HG03103 (cell line): ENCODE results near the gene MED9.

Experiments
- ATAC-seq: cut with Tn5 transposase; IDR thresholded peaks from one replicate; pipeline ENCODE4 v1.9.1; 2021; ENCODE audit warnings: low read depth; ENCODE audit not compliant: unreplicated experiment

MED9 gene

DNA sequence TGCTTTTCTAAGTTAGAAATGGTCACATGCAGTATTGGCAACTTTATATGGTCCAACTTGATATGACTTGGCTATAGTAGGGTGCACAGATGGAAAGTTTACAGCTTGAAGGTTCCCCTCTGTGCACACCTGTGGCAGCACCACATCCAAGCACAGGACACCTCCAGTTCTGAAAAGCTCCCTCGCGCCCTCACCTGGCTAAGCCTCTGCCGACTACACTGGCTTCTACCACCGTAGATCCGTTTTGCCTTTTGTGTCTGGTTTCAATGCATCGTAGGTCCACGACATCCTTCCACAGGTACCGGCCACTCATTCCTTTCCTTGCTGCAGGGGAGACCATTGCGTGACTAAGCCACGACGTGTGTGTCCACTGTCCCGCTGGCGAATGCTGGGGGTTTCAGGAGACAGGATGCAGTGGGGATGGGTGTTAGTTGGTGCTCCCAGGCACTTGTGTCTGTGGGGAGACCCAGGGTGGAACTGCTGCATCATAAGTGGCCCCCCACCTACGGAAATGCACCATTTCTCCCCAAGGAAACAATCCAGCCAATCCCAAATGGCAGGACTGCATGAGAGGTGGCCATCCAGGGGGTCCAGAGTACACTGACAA, 24.3 kb downstream of the MED9 start:
- no peak for ATAC-seq

DNA sequence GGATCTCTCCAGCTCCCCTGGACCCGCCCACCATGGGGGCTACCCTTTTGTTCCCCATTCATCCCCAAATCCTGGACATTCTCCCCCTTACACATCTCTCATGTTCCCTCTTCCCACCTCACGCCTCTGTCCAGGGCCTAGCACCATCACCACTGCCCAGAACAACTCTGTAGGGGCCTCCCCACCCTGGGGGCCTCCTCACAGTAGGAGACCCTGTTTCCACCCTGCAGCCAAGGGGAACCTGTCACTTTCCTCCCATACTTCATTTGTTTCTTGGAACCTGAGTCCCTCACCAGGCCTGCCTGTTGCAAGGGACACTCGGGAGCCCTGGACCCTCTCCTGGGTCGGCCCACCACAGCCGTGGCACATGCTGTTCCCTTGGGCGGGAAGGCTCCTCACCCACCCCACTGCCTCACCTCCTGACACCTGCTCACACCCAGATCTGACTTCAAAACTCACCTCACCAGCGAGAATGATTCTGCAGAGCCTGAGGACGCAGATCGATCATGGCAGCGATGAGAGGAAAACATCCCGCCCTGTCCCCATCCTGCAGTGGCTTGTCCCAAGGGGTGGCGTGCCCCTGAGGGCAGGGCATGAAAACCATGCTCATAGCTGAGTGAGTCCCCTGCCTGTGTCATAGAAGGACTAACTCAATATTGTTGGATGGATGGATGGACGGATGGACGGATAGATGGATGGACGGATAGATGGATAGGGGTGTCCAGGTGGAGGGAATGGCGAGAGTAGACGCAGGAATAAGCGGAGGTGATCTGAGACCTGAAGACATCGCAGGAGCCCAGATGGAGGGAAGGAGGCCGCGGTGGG, 26.2 kb downstream of the MED9 start:
- no peak for ATAC-seq

DNA sequence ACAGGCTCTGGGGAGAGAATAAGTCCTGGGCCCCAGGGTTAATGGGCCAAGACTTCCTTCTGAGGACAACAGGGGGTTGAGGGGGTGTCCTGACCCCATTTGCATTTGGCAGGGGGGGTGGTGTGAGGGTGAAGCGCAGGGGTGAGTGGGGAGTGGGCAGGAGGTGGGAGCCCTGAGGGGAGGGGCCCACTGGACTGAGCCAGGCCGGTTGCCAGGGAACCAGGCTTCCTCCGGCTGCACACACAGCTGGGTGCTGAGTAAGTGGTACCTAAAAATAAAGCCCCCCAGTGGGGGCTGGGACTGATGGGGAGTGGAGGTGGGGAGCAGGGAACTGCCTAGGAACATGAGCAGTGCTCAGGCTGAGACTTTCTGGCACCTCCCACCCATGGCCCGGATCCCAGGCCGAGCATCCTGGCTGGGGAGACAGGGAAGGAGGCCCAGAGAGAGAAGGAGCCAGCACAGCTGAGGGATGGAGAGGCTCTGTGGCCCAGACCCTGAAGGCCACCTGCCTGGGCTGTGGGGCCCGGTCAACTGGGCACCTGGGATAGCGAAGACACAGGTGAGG, 26.8 kb downstream of the MED9 start:
- no peak for ATAC-seq

DNA sequence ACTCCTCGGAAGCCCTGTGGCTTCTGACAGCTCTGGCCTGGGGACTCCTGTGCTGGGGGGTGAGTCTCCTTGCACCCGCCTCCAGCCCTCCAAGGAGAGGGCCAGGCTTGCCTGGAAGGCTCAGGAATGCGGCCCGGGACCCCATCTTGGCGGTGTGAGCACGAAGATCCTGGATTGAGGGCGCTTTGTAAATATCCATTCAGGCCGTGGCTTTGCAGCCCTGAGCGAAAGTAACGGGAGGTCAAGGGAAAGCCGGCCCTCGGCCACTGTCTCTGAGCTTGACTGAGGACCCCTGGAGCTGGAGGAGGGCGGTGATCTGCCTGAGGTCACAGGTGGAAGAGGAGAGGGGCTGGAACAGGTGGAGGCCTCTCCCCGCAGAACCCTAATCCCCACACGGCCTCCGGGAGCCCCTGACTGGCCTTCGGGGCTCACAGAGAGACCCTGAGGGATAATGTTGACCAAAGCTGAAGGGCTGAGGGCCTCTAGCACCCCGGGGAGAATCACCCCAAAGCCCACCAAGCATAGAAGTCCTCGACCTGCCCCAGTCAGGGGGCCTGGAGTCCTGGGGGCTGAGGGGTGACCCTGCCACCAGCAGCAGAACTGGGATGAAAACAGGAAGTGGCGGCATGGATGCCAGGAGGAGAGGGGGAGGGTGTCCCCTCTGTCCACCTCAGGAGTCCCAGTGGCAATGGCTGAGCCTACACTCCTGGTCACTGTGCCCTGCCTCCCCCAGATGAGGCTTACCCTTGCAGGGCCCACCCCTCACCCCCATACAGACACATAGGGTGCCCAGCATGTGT, 27.7 kb downstream of the MED9 start:
- no peak for ATAC-seq

DNA sequence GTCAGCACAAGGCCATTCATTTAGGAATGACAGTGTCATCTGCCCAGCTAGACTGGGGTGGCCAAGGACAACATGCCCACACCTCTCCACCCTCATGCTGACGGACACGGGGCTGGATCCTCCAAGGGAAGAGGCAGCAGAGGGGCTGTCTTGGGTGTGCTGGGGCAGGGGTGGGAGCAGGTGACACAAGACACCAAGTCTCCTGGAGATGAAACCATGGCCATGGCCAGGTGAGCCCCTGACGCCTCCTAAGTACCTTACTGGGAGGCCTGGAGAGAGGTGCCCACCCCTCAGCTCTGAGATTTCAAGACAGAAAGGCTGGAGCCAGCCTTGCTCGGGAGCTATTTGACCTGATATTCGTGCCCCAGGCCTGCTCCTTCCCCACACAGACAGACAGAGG, 28.4 kb downstream of the MED9 start:
- no peak for ATAC-seq

DNA sequence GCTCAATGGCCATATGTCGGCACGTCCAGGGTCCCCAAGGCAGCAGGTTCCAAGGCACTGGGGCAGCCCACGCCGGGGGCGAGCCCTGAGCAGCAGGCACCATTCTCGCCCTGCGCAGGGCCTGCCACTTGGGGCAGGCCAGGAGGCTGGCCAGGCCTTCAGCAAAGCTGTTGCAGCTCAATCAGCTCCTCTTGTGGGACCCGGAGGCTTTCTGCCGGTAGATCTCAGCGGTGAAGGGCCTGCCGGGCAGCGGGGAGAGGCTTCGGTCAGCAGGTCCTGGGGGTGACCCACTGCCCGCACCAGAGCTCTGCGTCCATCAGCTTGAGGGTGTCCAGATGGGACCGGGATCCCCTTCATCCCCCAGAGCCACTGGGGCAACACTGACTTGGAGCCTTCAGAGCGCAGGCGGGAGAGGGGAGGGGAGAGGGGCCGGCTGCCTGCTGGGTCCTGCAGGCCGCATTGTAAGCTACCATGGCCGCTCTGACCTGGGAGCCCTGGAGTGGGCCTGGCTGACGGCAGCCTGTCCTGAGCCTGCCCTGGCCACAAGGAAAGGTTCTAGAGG, 28.9 kb downstream of the MED9 start:
- ATAC-seq = no peak

DNA sequence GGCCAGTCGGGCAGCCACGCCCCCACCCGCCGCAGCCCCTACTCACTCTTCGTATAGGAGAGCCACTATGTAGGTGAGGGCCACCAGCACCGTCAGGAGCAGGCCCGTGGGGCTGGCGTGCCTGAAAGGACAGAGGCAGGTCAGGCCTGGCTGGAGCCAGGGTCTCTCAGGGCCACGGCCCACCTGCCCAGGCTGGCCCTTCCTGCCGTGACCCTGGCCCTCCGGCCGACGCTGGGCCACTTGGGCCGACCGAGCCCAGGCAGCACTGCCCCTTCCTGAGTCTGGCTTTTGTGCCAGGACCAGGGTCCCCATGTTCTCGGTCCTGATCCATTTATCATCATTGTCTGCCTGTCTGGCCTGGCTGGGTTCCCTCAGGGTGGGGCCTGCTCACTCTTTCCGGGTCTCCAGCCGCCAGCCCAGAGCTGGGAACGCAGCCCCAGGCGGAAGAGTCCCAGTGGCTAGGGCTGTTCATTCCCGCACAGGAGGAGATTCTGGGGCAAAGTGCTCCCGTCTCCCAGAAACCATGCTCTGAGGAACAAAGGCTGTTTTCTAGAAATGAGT, 29.5 kb downstream of the MED9 start:
- ATAC-seq = no peak

DNA sequence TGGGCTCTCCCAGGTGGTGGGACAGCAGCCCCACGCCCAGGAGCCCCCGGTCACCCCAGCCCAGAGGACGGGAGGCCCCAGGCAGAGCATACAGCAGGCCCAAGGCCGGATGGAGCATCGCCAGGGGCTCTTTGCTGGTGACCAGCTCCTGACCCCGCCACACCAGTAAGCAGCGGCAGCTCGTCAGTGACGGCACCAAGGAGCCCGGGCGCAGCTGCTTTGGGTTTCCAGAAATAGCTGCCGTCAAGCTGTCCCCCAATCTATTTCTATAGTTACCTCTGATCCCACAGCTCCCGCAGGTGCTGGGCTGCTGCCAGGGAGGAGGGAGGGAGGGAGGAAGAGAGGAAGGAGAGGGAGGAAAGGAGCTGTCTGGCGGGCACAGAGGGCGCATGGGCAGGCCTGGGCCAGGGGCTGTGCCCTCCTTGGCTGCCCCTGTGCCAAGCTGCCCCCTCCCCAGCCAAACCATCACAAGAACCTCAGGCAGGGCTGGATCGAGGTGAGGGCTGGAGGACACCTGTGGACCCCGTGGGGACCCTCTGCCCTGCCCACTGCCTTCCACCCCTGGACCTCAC, 30.2 kb downstream of the MED9 start:
- no peak for ATAC-seq

DNA sequence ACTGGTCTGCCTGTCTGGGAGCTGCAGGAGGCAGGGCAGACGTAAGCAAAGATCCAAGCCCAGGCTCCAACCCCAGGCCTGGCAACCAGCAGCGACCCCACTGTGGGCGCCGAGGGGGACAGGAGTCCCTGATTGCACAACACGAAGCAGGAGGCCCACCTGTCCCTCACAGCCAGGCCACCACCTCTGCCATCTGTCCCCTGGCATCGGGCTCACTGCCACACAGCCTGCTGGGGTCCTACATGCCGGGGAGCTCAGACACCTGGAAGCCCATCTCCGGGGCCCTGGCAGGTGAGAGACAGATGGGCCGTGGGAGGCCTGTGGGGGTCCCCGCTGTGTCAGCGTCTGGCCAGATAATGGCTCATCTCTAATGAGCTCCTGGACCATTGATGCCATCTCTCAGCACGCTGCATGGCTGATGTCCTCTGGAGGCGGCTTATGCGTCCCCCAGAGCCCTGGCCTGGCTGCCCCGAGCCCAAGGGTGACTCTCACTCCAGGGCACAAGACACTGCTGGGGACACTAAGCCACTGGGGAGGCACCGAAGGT, 30.7 kb downstream of the MED9 start:
- no peak for ATAC-seq

DNA sequence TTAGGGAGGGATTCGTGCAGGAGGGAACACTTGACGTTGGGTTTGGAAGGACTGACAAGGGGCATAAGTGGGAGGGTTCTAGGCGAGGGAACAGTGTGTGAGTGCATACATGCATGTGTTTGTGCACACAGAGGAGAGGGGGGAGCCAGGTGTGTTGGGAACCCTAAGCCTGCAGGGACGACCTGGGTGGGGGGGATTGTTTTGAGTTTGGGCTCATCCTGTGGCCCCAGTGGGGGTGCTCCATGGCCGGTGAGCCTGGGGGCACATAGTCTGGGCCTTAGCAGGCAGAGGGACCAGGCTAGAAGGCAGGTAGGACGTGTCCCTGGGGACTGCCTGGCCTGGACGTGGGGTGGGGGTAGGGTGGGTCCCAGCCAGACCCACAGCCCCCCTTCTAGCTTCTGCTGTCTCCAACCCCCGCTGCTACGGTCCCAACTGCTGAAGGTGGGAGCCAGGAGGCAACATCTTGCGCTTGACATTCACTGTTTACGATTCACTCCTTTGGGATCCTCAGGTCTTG, 31.3 kb downstream of the MED9 start:
- ATAC-seq = no peak

DNA sequence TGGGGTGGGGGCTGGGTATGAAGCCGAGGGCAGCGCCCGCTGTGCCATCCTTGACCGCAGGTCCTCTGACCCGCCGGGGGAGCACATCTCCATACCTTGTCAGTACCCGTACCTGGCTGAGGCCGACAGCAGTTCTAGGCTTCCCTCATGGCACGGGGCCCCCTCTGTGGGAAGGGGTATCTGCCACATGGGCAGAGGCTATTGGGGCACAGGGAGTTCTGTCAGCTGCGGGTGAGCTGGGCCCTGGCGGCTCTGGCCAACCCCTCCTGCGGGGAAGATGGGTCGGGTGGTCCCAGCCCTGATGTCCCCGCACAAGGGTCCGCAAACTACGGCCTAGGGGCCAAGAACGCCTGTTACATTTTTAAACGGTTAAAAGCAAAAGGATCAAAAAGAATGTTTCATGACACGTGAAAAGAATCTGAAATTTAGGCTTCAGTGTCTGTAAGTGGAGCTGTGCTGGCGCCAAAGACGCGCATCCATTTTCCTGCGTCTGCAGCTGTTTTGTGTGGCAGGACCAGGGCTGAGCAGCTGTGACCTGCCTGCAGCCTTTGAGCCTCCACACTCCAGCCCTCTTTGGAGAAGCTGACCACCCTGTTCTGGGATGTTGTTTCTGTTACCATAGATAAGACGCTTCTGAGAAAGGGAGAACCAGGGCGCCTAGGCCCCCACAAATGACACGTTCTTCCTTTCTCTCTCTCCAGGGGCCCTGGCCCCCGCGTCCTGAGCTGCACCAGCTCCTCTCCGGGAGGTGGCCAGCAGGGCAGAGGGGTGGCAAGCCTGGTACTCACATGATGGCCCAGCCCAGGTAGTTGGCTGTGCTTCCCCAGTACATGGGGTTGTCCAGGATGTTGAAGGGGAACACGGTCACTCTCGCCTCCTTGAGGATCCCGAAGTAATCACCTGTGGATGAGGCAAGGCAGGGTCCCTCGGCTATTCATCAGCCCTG, 32.1 kb downstream of the MED9 start:
- ATAC-seq = no peak

DNA sequence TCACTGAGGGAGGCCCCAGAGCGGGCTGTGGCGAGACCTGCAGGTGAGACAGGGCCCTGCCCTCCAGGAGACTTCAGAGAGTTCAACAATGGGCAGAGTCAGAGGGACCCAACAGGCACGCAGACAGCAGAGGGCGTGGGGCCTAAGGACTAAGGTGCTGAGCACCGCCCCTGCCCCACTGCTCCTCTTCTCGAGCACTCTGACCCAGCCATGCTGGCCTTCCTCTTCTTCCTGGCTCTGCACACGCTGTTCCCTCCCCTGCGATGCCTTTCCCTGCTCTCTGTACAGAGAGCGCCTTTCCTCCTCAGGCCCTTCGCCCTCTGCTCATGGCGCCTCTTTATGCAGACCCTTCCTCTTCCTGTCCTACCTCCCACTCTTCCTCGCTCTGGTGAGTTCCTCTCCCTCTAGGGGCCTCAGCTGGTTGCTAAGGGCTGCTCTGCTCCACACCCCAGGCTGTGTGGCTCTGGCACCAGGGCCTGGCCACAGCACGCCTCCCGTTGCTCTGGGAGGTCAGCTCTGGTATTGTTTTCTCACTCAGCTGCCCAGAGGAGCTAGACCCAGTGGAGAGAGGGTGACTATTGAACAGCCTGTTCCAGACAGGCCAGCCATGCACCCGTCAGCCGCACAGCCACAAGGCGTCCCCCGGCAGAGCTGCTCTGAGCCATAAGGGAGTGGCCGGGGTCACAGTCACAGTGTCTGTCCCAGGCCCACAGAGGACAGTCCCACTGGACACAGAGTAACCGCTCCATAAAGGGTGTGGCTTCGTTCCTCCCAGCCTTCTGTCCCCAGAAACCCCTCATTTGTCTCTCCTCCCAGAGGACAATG, 33.0 kb downstream of the MED9 start:
- ATAC-seq = no peak

DNA sequence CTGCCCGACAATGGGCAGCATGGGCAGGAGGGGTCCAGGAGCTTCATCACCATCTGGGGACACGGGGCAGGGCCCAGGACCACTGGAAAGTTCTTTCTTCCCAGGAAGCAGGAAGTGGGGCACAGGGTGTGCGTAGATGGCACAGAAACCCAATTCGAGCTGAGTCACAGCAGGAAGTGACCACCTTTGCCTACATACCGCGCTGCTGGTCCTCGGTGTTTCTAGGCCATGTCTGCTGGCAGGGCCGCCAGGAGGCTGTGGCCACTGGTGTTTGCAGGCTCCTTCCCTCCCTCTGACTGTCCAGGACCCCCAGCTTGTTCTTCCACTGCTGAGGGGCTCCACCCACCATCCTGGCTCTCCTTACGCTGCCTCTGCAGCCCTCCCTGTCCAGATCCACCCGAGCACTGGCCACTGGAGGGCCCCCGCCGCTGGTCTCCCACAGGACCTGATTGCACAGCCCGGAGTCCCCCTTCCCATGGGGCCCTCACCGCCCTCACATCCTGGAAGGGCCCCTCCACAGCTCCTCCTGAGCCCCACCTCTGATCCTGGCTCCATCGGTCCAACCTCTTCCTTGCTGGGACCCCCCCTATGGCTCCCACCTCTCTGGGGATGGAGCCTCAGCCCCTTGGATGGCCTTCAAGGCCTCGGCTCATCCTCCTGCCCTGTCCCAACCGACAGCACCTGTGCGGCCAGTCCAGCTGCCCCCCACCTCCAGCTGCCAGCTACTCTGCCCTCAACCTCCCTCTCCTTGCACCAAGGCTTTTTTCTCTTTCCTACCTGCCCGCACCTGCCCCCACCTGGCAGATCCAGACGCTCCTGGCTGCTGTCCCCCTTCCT, 33.9 kb downstream of the MED9 start:
- ATAC-seq = no peak

DNA sequence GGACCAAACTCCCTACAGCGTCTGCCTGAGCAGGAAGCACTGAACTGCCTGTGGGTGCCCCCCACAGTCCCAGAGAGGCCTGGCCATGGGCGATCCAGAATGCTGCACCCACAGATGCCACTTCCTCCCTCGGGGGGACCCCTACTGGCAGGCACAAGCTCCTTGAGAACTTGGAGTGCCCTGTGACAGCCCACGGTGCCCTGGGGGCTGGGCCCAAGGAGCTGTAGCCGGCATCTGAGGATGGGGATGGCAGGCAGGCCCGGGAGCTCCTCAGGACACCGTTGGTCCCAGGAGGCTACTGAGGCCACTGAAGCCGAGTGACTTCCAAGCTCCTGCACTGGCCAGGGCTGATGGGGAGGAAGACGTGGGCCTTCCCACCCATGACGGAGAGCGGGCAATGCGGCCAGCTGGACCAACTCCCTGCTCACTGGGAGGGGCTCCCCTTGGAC, 34.5 kb downstream of the MED9 start:
- ATAC-seq = no peak

DNA sequence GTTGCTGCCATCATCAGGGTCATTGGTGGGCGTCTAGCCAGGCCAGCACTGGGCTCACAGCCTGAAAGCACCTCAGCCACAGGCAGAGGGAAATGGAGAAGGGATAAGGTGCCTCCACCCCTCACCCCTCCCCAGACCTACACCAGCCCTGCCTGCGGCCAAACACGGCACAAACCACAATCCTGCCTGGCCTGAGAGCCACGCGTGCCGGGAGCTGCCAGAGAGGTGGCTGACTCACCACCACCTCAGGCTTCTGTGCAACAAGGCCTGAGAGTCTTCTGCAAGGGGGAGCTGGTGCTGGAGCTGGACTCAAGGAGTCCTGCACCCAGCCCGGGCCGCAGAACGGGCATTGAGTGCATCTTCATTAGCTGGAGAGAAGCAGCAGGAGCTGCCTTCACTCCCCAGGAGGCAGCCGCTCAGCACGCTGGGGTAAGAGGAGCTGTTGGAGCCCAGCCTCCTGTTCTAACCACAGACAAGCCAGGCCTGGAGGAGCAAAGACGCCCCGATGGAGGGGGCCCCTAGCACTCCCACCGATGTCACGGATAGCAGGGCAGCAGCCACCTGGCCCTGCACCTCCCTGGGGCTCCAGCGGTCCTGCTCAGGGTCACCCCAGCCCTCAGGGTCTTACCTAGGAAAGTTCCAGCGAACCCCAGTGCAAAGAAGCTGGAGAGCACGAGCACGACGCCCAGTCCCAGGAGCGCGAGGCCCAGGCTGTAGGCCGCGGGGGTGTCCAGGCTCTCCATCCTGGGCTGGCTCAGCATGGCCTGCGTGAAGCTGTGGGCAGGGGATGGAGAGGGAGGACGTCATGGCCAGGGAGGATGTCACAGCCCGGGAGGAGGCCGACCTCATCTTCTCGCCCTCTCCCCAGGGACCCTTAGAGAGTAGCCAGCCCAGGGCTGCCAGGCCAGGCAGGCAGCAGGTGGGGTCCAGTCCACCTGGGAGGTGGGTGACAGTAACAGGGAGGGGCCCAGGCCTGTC, 35.4 kb downstream of the MED9 start:
- no peak for ATAC-seq

DNA sequence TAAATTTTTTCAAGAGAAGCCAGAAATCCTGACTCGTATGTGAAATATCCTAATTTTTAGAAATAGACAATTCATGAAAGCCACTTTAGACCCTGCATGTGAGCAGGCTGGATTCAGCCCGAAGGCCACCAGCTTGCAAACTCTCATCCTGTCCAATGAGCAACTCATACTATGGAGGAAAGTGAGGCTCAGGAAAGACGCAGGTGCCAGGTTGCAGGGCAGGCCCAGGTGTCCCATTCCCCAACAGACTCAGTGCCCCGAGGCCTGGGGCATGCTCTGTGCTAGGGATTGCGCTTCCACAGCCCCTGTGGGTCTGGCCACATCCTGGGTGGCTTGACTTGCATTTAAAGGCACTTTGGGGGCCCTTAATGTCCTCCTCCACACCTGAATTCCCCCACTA, 36.1 kb downstream of the MED9 start:
- no peak for ATAC-seq
